Measurements from ENCODE around the gene CREB3L2.
"Not testable (repeated sequence)": the region's sequence is repeated elsewhere in the genome, so short reads cannot be mapped to it uniquely, and the experiment has no call there.

The CREB3L2 gene

DNA sequence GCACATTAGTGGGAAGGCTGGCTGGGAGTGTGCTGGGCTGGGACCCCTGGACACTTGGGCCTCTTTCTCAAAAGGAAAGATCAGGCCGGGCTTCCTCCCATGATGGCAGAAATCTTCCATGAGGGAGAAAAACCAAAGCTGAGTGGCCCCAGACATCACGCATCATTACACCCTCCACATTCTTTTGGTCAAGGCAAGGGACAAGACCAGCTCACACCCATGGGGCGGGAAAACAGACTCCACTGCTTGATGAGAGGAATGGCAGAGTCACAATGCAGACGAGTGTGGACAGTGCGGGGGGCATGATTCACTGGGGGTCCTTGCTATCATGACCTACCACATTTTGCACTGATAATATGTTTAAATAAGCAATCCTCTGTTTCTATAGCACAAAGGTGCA lies 73.3 kb downstream of the CREB3L2 start:
- Histone ChIP-seq H3K9ac (ENCODE audit: low read length) (no peak overlapping the region), H3K4me1 (ENCODE audit: control insufficient read depth, insufficient read depth, low read length) (peaks cover 12% of the 10 kb centered on the region), H3K27ac (ENCODE audit: low read depth, low read length) (no peak overlapping the region), H3K36me3 (ENCODE audit: control insufficient read depth, insufficient read depth, low read length) (peaks cover 38% of the 10 kb centered on the region), H3K27me3 (ENCODE audit: control insufficient read depth, insufficient read depth, low read length) (no peaks in the 10 kb centered on the region), H3K9me3 (ENCODE audit: control insufficient read depth, insufficient read depth, low read depth, low read length) (no peaks in the 10 kb centered on the region), H3K4me3 (ENCODE audit: low read depth, low read length) (no peak overlapping the region)

DNA sequence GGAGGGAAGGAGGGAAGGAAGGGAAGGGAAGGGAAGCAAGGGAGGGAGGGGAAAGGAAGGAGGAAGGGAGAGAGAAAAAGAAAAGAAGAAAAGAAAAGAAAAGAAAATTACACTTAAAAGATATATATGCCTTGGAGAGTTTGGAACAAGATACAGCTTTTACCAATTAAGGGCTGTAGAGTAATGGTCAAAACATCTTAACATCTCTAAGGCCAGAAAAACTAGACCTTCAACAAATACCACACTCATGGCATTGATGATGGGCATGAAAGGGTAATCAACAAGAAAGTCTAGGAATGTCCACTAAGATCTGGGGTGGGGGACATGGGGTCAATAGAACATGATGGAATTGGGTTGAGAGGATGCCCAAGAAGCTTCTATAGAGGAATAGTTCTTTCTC lies 74.5 kb downstream of the CREB3L2 start:
- Histone ChIP-seq H3K36me3 (ENCODE audit: control insufficient read depth, insufficient read depth, low read length) (peaks cover 44% of the 10 kb centered on the region), H3K27me3 (ENCODE audit: control insufficient read depth, insufficient read depth, low read length) (no peaks in the 10 kb centered on the region), H3K9me3 (ENCODE audit: control insufficient read depth, insufficient read depth, low read depth, low read length) (no peaks in the 10 kb centered on the region), H3K27ac (ENCODE audit: low read depth, low read length) (no peak overlapping the region), H3K4me3 (ENCODE audit: low read depth, low read length) (no peak overlapping the region), H3K9ac (ENCODE audit: low read length) (no peak overlapping the region), H3K4me1 (ENCODE audit: control insufficient read depth, insufficient read depth, low read length) (0 out of 2 replicates have a peak, but pooled peaks cover under 1% of the 10 kb centered on the region)

DNA sequence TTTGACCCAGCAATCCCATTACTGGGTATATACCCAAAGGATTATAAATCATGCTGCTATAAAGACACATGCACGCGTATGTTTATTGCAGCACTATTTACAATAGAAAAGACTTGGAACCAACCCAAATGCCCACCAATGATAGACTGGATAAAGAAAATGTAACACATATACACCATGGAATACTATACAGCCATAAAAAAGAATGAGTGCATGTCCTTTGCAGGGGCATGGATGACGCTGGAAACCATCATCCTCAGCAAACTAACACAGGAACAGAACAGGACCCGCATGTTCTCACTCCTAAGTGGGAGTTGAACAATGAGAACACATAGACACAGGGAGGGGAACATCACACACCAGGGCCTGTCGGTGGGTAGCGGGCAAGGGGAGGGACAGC lies 75.7 kb downstream of the CREB3L2 start:
- H3K9ac ChIP-seq (ENCODE audit: low read length); H3K9me3 ChIP-seq (ENCODE audit: control insufficient read depth, insufficient read depth, low read depth, low read length); H3K4me1 ChIP-seq (ENCODE audit: control insufficient read depth, insufficient read depth, low read length); H3K27me3 ChIP-seq (ENCODE audit: control insufficient read depth, insufficient read depth, low read length); H3K27ac ChIP-seq (ENCODE audit: low read depth, low read length); H3K4me3 ChIP-seq (ENCODE audit: low read depth, low read length): not testable (repeated sequence)
- peaks cover 46% of the 10 kb centered on the region for H3K36me3 ChIP-seq (ENCODE audit: control insufficient read depth, insufficient read depth, low read length)

DNA sequence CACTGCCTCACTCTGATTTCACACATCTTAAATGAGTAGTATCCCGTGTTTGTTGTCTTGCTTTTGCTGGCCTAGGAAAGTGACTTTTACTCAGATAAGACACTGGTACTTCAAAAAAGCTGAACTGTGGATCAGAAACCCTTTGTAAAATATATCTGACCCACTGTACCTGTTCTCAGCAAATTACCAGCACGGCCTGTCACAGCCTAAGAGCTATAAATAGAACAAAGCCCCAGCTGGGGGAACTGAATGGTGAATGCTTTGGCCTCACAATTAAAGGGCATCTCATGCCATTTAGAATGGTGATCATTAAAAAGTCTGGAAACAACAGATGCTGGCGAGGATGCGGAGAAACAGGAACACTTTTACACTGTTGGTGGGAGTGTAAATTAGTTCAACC lies 76.1 kb downstream of the CREB3L2 start:
- no peak overlapping the region for H3K4me3 ChIP-seq (ENCODE audit: low read depth, low read length)
- H3K27ac ChIP-seq (ENCODE audit: low read depth, low read length) = no peak overlapping the region
- H3K9ac ChIP-seq (ENCODE audit: low read length) = no peak overlapping the region
- no peaks in the 10 kb centered on the region for H3K27me3 ChIP-seq (ENCODE audit: control insufficient read depth, insufficient read depth, low read length)
- H3K4me1 ChIP-seq (ENCODE audit: control insufficient read depth, insufficient read depth, low read length) = peaks cover 7% of the 10 kb centered on the region; the same call in 1 of the 2 replicates
- no peaks in the 10 kb centered on the region; the same call in 1 of the 2 replicates for H3K9me3 ChIP-seq (ENCODE audit: control insufficient read depth, insufficient read depth, low read depth, low read length)
- H3K36me3 ChIP-seq (ENCODE audit: control insufficient read depth, insufficient read depth, low read length) = peaks cover 48% of the 10 kb centered on the region

DNA sequence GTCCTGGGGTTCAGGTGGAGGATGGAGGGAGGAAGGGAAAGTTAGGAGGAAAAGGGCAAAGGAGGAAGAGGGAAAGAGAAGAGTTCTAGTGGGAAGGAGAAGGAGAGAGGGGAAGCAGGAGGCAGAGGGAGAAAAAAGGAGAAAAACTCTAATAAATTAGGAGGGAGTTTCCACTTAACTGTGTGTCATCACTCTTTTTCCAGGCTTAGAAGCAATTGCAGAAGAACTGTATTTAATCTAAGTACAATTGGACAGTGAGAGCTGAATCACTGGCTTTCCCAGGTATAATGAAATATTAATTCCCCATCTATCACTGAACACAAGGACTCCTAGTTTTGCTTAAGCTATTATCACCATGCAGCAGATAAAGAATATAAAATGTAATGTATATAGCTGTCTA lies 76.8 kb downstream of the CREB3L2 start:
- H3K36me3 ChIP-seq (ENCODE audit: control insufficient read depth, insufficient read depth, low read length) = peaks cover 50% of the 10 kb centered on the region

DNA sequence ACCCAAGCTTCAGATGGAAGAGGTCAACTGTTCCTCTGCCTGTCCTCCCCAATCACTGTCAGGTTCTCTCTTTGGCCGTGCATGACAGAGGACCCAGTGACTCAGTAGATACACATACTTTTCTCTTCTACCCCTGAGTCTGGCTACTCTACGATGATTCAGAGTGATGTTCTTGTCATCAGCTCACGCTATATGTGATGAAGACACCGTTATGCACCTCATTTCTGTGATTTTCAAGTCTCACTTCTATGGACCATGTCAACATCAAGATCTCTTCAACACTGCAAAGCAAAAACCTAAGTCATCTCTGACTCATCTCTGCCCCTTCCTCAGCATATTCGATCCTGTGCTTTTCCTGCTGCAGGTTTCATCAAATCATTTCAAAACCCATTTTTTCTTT lies 78.5 kb downstream of the CREB3L2 start:
- H3K36me3 ChIP-seq (ENCODE audit: control insufficient read depth, insufficient read depth, low read length) = peaks cover 50% of the 10 kb centered on the region
- H3K4me1 ChIP-seq (ENCODE audit: control insufficient read depth, insufficient read depth, low read length) = peaks cover 17% of the 10 kb centered on the region
- H3K9ac ChIP-seq (ENCODE audit: low read length) = no peak overlapping the region
- H3K27me3 ChIP-seq (ENCODE audit: control insufficient read depth, insufficient read depth, low read length) = no peaks in the 10 kb centered on the region
- H3K4me3 ChIP-seq (ENCODE audit: low read depth, low read length) = no peak overlapping the region
- H3K9me3 ChIP-seq (ENCODE audit: control insufficient read depth, insufficient read depth, low read depth, low read length) = no peaks in the 10 kb centered on the region; the same call in 1 of the 2 replicates
- H3K27ac ChIP-seq (ENCODE audit: low read depth, low read length) = no peak overlapping the region

More for the DNA sequence above, 76.8 kb downstream of the CREB3L2 start:
- Histone ChIP-seq H3K4me1 (ENCODE audit: control insufficient read depth, insufficient read depth, low read length) (peaks cover 13% of the 10 kb centered on the region), H3K27ac (ENCODE audit: low read depth, low read length) (no peak overlapping the region), H3K9ac (ENCODE audit: low read length) (no peak overlapping the region), H3K9me3 (ENCODE audit: control insufficient read depth, insufficient read depth, low read depth, low read length) (no peaks in the 10 kb centered on the region; the same call in 1 of the 2 replicates), H3K4me3 (ENCODE audit: low read depth, low read length) (no peak overlapping the region), H3K27me3 (ENCODE audit: control insufficient read depth, insufficient read depth, low read length) (no peaks in the 10 kb centered on the region)

DNA sequence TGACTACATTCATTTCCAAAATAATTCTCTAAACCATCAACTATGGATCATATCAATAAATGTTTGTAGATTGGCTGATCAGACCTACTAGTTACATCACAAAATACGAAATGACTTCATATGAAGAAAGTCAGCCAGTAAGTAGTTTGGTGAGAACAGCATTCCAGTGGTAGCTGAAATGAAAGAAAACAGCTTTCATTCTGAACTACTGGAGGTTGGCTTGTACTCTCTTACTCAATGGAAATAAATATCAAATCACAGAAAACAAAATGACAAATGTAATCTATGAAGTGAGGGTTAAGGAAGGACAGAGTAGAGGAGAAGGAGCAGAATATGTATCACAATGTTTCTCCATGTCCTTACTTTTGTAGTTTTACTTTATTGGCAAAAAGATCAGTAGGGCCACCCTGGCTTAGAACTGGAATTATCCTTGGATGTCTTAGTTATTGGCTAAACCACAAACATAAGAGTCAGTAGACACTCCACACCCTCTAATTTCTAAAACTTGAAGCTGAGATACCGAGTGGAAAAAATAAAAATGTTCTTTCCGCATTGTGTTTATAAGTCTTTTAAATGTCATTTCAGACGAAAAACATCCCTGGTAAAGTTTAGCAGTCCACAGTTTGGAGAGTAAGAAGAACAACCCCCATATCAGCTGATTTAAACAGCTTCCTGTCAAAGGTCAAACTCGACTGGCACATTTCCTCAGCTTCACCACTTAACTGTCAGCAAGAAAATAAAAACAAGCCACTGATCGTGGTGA lies 81.1 kb downstream of the CREB3L2 start:
- H3K9me3 ChIP-seq (ENCODE audit: control insufficient read depth, insufficient read depth, low read depth, low read length) = no peaks in the 10 kb centered on the region; the same call in 1 of the 2 replicates
- no peak overlapping the region for H3K27ac ChIP-seq (ENCODE audit: low read depth, low read length)
- H3K9ac ChIP-seq (ENCODE audit: low read length) = no peak overlapping the region
- H3K4me3 ChIP-seq (ENCODE audit: low read depth, low read length) = no peak overlapping the region
- H3K27me3 ChIP-seq (ENCODE audit: control insufficient read depth, insufficient read depth, low read length) = no peaks in the 10 kb centered on the region
- H3K4me1 ChIP-seq (ENCODE audit: control insufficient read depth, insufficient read depth, low read length) = peaks cover 23% of the 10 kb centered on the region
- peaks cover 33% of the 10 kb centered on the region for H3K36me3 ChIP-seq (ENCODE audit: control insufficient read depth, insufficient read depth, low read length)

DNA sequence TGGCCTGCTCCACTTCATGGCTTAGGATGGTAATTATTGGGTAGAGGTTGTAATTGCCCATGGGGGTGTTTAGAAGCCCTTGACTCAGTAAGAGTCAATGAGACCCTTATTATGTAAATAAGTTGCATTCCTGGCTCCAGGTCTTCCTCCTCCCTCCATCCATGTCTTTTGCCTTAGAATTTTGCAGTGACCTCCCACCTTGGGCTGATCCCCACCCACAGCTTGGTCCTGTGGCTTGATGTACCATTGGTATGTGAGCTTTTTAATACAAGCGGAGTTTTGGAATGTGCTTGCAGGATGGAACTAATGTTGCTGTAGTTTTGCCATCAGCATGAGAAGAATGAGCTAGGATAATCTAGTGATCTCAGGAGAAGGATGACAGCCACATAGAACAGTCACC lies 81.9 kb downstream of the CREB3L2 start:
- H3K9ac ChIP-seq (ENCODE audit: low read length) = no peak overlapping the region
- H3K27ac ChIP-seq (ENCODE audit: low read depth, low read length) = no peak overlapping the region
- peaks cover 23% of the 10 kb centered on the region for H3K4me1 ChIP-seq (ENCODE audit: control insufficient read depth, insufficient read depth, low read length)
- no peaks in the 10 kb centered on the region; the same call in 1 of the 2 replicates for H3K9me3 ChIP-seq (ENCODE audit: control insufficient read depth, insufficient read depth, low read depth, low read length)
- no peak overlapping the region for H3K4me3 ChIP-seq (ENCODE audit: low read depth, low read length)
- H3K36me3 ChIP-seq (ENCODE audit: control insufficient read depth, insufficient read depth, low read length) = peaks cover 33% of the 10 kb centered on the region
- no peaks in the 10 kb centered on the region for H3K27me3 ChIP-seq (ENCODE audit: control insufficient read depth, insufficient read depth, low read length)

DNA sequence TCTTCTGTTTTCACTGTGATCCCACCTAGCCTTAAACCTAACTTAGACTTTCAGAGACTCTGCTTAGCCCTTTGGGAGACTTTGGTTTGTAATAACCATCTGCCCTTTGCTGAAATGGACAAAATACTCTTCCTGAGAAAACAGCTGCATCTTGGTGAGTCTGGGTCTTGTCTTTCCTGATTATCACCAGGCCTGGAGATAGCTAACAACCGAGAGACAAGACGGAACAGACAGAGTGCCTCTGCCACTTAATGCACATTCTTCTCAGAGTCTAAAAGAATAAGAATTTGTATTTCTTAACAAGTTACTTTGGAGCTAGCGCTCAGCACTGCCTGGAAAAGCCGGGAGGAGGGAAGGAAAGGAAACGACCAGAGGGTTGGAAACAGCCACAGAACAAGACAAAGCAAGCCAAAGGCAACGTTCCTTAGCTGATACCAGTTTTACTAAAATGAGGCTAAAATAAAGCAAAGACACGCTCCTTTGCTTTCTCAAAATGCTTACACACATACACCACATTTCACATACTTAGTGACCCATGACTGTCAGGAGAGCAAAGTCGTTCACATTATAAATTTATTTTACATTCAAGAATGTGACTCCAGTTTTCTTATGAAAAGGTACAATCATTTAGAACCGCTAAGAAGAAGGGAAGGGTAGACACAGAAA lies 84.8 kb downstream of the CREB3L2 start:
- Histone ChIP-seq H3K27ac (ENCODE audit: low read depth, low read length) (no peak overlapping the region), H3K9ac (ENCODE audit: low read length) (peak overlapping the region; percentile 25), H3K9me3 (ENCODE audit: control insufficient read depth, insufficient read depth, low read depth, low read length) (no peaks in the 10 kb centered on the region; the same call in 1 of the 2 replicates), H3K27me3 (ENCODE audit: control insufficient read depth, insufficient read depth, low read length) (no peaks in the 10 kb centered on the region), H3K4me3 (ENCODE audit: low read depth, low read length) (no peak overlapping the region), H3K4me1 (ENCODE audit: control insufficient read depth, insufficient read depth, low read length) (peaks cover 23% of the 10 kb centered on the region), H3K36me3 (ENCODE audit: control insufficient read depth, insufficient read depth, low read length) (peaks cover 42% of the 10 kb centered on the region)

DNA sequence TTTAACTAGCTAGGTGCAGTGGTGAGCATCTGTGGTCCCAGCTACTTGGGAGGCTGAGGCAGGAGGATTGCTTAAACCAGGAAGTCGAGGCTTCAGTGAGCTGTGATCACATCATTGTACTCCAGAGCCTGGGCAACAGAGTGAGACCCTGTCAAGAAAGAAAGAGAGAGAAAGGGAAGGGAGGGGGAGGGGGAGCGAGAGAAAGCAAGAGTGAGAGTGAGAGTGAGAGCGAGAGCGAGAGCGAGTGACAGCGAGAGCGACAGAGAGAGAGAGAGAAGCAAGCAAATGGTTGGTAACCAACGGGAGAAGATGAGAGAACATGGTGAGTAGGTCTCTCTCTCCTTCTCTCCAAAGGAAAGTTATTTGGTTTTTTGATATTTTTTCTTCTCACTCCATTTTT lies 85.3 kb downstream of the CREB3L2 start:
- peaks cover 45% of the 10 kb centered on the region for H3K36me3 ChIP-seq (ENCODE audit: control insufficient read depth, insufficient read depth, low read length)

DNA sequence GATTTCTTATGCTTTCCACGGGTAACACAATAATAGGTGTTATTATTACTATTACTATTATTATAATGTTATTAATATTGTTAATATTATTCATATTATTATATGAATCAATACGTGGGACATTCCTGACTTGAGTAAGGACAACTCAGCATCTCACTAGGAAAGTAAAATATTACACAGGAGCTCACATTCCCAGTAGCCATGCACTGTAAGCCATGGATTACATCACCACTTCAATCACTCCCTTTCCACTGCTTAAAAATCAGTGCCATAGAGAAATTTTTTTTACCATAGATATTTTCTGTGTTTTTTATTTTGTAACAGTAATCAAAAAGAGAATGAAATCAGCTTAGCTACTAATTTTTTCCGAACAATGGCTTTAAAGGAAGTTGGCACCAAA lies 86.6 kb downstream of the CREB3L2 start:
- no peak overlapping the region for H3K9ac ChIP-seq (ENCODE audit: low read length)
- H3K27me3 ChIP-seq (ENCODE audit: control insufficient read depth, insufficient read depth, low read length) = no peaks in the 10 kb centered on the region
- peaks cover 12% of the 10 kb centered on the region for H3K4me1 ChIP-seq (ENCODE audit: control insufficient read depth, insufficient read depth, low read length)
- H3K27ac ChIP-seq (ENCODE audit: low read depth, low read length) = no peak overlapping the region
- no peak overlapping the region for H3K4me3 ChIP-seq (ENCODE audit: low read depth, low read length)
- H3K9me3 ChIP-seq (ENCODE audit: control insufficient read depth, insufficient read depth, low read depth, low read length) = no peaks in the 10 kb centered on the region
- peaks cover 55% of the 10 kb centered on the region for H3K36me3 ChIP-seq (ENCODE audit: control insufficient read depth, insufficient read depth, low read length)

More for the DNA sequence above, 85.3 kb downstream of the CREB3L2 start:
- no peaks in the 10 kb centered on the region for H3K9me3 ChIP-seq (ENCODE audit: control insufficient read depth, insufficient read depth, low read depth, low read length)
- no peak overlapping the region for H3K9ac ChIP-seq (ENCODE audit: low read length)
- no peak overlapping the region for H3K4me3 ChIP-seq (ENCODE audit: low read depth, low read length)
- no peak overlapping the region for H3K27ac ChIP-seq (ENCODE audit: low read depth, low read length)
- peaks cover 23% of the 10 kb centered on the region for H3K4me1 ChIP-seq (ENCODE audit: control insufficient read depth, insufficient read depth, low read length)
- no peaks in the 10 kb centered on the region for H3K27me3 ChIP-seq (ENCODE audit: control insufficient read depth, insufficient read depth, low read length)

Measured in HUES6 (cell line).